Ishikawa (cell line): ENCODE measurements around the gene STK38.
A peak's percentile ranks its signal among the peaks of the same experiment; 100 is the strongest.

Source experiments
- CEBPB ChIP-seq: IDR thresholded peaks from 2 replicates; pipeline ENCODE4 v1.6.1; 2012
- CREB1 ChIP-seq: IDR thresholded peaks from 2 replicates; pipeline ENCODE4 v1.6.1; 2012; ENCODE audit warnings: low read depth
- EGR1 ChIP-seq: IDR thresholded peaks from 2 replicates; pipeline ENCODE4 v1.6.1; 2012
- EP300 ChIP-seq: IDR thresholded peaks from 2 replicates; pipeline ENCODE4 v1.6.1; 2012; ENCODE audit warnings: borderline replicate concordance
- FOXM1 ChIP-seq: IDR thresholded peaks from 2 replicates; pipeline ENCODE4 v1.6.1; 2012; ENCODE audit warnings: low read depth, borderline replicate concordance
- MAX ChIP-seq: IDR thresholded peaks from 2 replicates; pipeline ENCODE4 v1.6.1; 2012
- NFIC ChIP-seq: IDR thresholded peaks from 2 replicates; pipeline ENCODE4 v1.6.1; 2012
- RAD21 ChIP-seq: IDR thresholded peaks from 2 replicates; pipeline ENCODE4 v1.6.1; 2012; ENCODE audit warnings: low read depth
- REST ChIP-seq: IDR thresholded peaks from 2 replicates; pipeline ENCODE4 v1.6.1; 2012; ENCODE audit warnings: low read depth, mild to moderate bottlenecking
- TAF1 ChIP-seq: IDR thresholded peaks from 2 replicates; pipeline ENCODE4 v1.6.1; 2012; ENCODE audit warnings: low read depth, mild to moderate bottlenecking
- TCF12 ChIP-seq: IDR thresholded peaks from 2 replicates; pipeline ENCODE4 v1.6.1; 2012; ENCODE audit warnings: low read depth
- TEAD4 ChIP-seq: IDR thresholded peaks from 2 replicates; pipeline ENCODE4 v1.6.1; 2012
- USF1 ChIP-seq: IDR thresholded peaks from 2 replicates; pipeline ENCODE4 v1.6.1; 2012
- YY1 ChIP-seq: IDR thresholded peaks from 2 replicates; pipeline ENCODE4 v1.6.1; 2012; ENCODE audit warnings: low read depth
- ZBTB7A ChIP-seq: IDR thresholded peaks from 2 replicates; pipeline ENCODE4 v1.6.1; 2012; ENCODE audit warnings: low read depth

STK38 gene

GRCh38 chr6:36493859-36494258, 53.4 kb downstream of the STK38 start:
- no peak for TF ChIP-seq MAX
- TF ChIP-seq TAF1, result no peak
- TF ChIP-seq EP300, result no peak
- no peak for TF ChIP-seq CREB1
- no peak for TF ChIP-seq CEBPB
- TF ChIP-seq REST, result no peak
- TF ChIP-seq YY1, result no peak
- TF ChIP-seq EGR1, result no peak

- TF ChIP-seq NFIC (no peak), RAD21 (no peak), EP300 (no peak), USF1 (no peak), TCF12 (no peak), CEBPB (no peak), EGR1 (no peak), ZBTB7A (no peak), REST (no peak), FOXM1 (no peak), CREB1 (no peak), TEAD4 (no peak), YY1 (no peak), MAX (no peak), TAF1 (no peak)
These were observed 54.0 kb downstream of the STK38 start for GRCh38 chr6:36493319-36493718.

GRCh38 chr6:36492621-36493020, 54.7 kb downstream of the STK38 start:
- TF ChIP-seq TEAD4 (no peak), MAX (no peak), CREB1 (no peak), FOXM1 (no peak), USF1 (no peak), YY1 (no peak), TAF1 (no peak), CEBPB (no peak), REST (no peak), NFIC (no peak), TCF12 (no peak), ZBTB7A (no peak), EGR1 (no peak), RAD21 (no peak)

- TF ChIP-seq REST (no peak), CREB1 (no peak), NFIC (0 out of 2 replicates have a peak, but pooled peaks have one; percentile 27), MAX (no peak)
These were observed 55.2 kb downstream of the STK38 start for GRCh38 chr6:36492092-36492491.
